ENCODE data around the gene CDH2.

DNA sequence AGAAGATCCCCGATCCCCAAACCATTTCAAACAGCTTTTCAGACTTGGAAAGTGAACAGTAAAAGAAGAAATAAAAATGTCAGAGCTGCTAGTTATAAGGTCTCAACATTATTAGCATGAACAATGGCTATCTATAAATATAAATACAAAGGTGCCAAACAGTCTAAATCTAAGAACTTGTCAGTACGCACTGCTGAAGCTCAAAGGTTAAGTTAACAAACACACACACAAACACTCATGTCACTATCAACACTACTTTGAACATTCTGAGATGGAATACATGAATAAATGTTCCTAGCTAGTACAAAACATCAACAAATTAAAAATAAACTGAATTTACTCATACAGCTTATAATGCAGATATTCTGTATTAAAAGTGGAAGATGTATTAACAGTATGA, 108.7 kb downstream of the CDH2 start:
- TF ChIP-seq, protein P1, sequence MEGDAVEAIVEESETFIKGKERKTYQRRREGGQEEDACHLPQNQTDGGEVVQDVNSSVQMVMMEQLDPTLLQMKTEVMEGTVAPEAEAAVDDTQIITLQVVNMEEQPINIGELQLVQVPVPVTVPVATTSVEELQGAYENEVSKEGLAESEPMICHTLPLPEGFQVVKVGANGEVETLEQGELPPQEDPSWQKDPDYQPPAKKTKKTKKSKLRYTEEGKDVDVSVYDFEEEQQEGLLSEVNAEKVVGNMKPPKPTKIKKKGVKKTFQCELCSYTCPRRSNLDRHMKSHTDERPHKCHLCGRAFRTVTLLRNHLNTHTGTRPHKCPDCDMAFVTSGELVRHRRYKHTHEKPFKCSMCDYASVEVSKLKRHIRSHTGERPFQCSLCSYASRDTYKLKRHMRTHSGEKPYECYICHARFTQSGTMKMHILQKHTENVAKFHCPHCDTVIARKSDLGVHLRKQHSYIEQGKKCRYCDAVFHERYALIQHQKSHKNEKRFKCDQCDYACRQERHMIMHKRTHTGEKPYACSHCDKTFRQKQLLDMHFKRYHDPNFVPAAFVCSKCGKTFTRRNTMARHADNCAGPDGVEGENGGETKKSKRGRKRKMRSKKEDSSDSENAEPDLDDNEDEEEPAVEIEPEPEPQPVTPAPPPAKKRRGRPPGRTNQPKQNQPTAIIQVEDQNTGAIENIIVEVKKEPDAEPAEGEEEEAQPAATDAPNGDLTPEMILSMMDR (IDR thresholded peaks at IDR 0.05), result no peak
- TF ChIP-seq EP300 (IDR thresholded peaks at IDR 0.05) (no peak), POLR2A (IDR thresholded peaks at IDR 0.05) (no peak), POLR2AphosphoS5 (IDR thresholded peaks at IDR 0.05) (no peak)

Measured in suprapubic skin (tissue), 4 donors.